HCT116 (cell line): ENCODE data around the gene MYO7B.
A peak's percentile ranks its signal among the peaks of the same experiment; 100 is the strongest.

ENCODE experiments used
- CBX3 ChIP-seq: IDR thresholded peaks from 2 replicates; pipeline ENCODE4 v1.6.1; 2012; ENCODE audit warnings: low read depth
- CEBPB ChIP-seq: IDR thresholded peaks from 2 replicates; pipeline ENCODE4 v1.6.1; 2012; ENCODE audit warnings: low read depth
- CTCF ChIP-seq, 3 experiments: fragments of 200-600 bp in 1 of 3; sonication (generic) in 1 of 3; IDR thresholded peaks in 2 of 3; conservative IDR thresholded peaks in 1 of 3; 2 replicates each; pipeline ENCODE4 v1.5.1; 2012 to 2017; ENCODE audit warnings: low read depth in 2 of 3, low read length in 2 of 3, antibody characterized with exemption in 1 of 3, borderline replicate concordance in 1 of 3, control low read depth in 1 of 3, mild to moderate bottlenecking in 1 of 3, mixed read lengths in 1 of 3, mixed run types in 1 of 3, moderate library complexity in 1 of 3; ENCODE audit not compliant: insufficient read depth in 1 of 3
- EZH2 ChIP-seq: fragments of 200-600 bp; sonication (generic); IDR thresholded peaks from 2 replicates; pipeline ENCODE4 v1.6.1; 2017; ENCODE audit warnings: antibody characterized with exemption, mixed run types
- EZH2phosphoT487 ChIP-seq: fragments of 200-600 bp; IDR thresholded peaks from 2 replicates; pipeline ENCODE4 v1.6.1; 2018; ENCODE audit warnings: antibody characterized with exemption, borderline replicate concordance
- MAX ChIP-seq: IDR thresholded peaks from 2 replicates; pipeline ENCODE4 v1.6.1; 2012
- POLR2A ChIP-seq: IDR thresholded peaks from 2 replicates; pipeline ENCODE4 v1.7.0; 2011; ENCODE audit warnings: borderline replicate concordance; ENCODE audit not compliant: insufficient read depth, insufficient read length; ENCODE audit errors: extremely low read depth
- POLR2AphosphoS5 ChIP-seq: IDR thresholded peaks from 2 replicates; pipeline ENCODE4 v1.6.1; 2011; ENCODE audit warnings: mild to moderate bottlenecking, low read depth, low read length, moderate library complexity
- RAD21 ChIP-seq: IDR thresholded peaks from 2 replicates; pipeline ENCODE4 v1.6.1; 2012; ENCODE audit warnings: low read depth, mild to moderate bottlenecking
- TCF7L2 ChIP-seq: IDR thresholded peaks from 2 replicates; pipeline ENCODE4 v1.7.0; 2011; ENCODE audit warnings: borderline replicate concordance, inconsistent platforms; ENCODE audit not compliant: insufficient read depth, insufficient read length; ENCODE audit errors: extremely low read depth
- ZNF274 ChIP-seq: fragments of 200-500 bp; sonication (Bioruptor generic); IDR thresholded peaks from 2 replicates; pipeline ENCODE4 v1.6.1; 2014; ENCODE audit warnings: mild to moderate bottlenecking, low read depth, low read length, inconsistent platforms
- TF ChIP-seq, protein P1 (sequence below): IDR thresholded peaks from 2 replicates; pipeline ENCODE4 v1.6.1; 2011; ENCODE audit warnings: mild to moderate bottlenecking, low read length, moderate library complexity; ENCODE audit not compliant: insufficient replicate concordance; ENCODE audit errors: extremely low read depth
- TF ChIP-seq, protein P2 (sequence below): IDR thresholded peaks from 2 replicates; pipeline ENCODE4 v1.6.1; 2012

- TF ChIP-seq CTCF (IDR thresholded peaks at IDR 0.05 in 2 of 3, conservative IDR thresholded peaks at IDR 0.05 in 1 of 3; ENCODE audit: borderline replicate concordance in 1 of 3, insufficient read depth in 1 of 3, low read depth in 2 of 3, low read length in 2 of 3) (no peak), ZNF274 (no peak), POLR2A (no peak), MAX (0 out of 2 replicates have a peak, but pooled peaks have one; percentile 7), RAD21 (0 out of 2 replicates have a peak, but pooled peaks have one; percentile 1), TCF7L2 (no peak), CBX3 (no peak), POLR2AphosphoS5 (0 out of 2 replicates have a peak, but pooled peaks have one; percentile 43), EZH2phosphoT487 (no peak), EZH2 (no peak), CEBPB (peak; percentile 67)
- TF ChIP-seq, protein P1, sequence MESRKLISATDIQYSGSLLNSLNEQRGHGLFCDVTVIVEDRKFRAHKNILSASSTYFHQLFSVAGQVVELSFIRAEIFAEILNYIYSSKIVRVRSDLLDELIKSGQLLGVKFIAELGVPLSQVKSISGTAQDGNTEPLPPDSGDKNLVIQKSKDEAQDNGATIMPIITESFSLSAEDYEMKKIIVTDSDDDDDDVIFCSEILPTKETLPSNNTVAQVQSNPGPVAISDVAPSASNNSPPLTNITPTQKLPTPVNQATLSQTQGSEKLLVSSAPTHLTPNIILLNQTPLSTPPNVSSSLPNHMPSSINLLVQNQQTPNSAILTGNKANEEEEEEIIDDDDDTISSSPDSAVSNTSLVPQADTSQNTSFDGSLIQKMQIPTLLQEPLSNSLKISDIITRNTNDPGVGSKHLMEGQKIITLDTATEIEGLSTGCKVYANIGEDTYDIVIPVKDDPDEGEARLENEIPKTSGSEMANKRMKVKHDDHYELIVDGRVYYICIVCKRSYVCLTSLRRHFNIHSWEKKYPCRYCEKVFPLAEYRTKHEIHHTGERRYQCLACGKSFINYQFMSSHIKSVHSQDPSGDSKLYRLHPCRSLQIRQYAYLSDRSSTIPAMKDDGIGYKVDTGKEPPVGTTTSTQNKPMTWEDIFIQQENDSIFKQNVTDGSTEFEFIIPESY = no peak
- TF ChIP-seq, protein P2, sequence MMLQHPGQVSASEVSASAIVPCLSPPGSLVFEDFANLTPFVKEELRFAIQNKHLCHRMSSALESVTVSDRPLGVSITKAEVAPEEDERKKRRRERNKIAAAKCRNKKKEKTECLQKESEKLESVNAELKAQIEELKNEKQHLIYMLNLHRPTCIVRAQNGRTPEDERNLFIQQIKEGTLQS = 0 out of 2 replicates have a peak, but pooled peaks have one; percentile 17
Measured at GRCh38 chr2:127508631-127509034, 26.9 kb upstream of the MYO7B start.
